HCT116 (cell line): ENCODE data around the gene TMOD3. TPM values are rescaled to one million over a fixed set of nuclear protein-coding genes. Genes with fewer than 3 reads are reported as not detected.

Experiments used
- ATAC-seq: fragments of 200-7000 bp; cut with Tn5 transposase; 2 replicates; pipeline ENCODE4 v1.9.1; 2020; ENCODE audit warnings: mild to moderate bottlenecking, moderate library complexity
- BruUV-seq: library from RNA; stranded (reverse); fragments of 400-500 nt; replicated peaks from 2 replicates; lab custom pipeline; 2021; lab: Mats Ljungman, UMichigan
- CTCF ChIA-PET: fragments of 300-600 bp; sonication (Branson Sonifier 250); formaldehyde crosslinking; loops from one replicate; lab custom pipeline; 2021; ENCODE audit warnings: antibody characterized with exemption; lab: Charles Lee
- POLR2A ChIA-PET: fragments of 300-600, 350-600 bp; sonication (Branson Sonifier 250); formaldehyde crosslinking; loops from one replicate; lab custom pipeline; 2021; ENCODE audit warnings: antibody characterized with exemption; lab: Charles Lee
- RAD21 ChIA-PET, 2 experiments: fragments of 300-600 bp; sonication (Branson Sonifier 250); formaldehyde crosslinking; loops; one replicate each; lab custom pipeline; 2023; ENCODE audit warnings: low total read pairs in 2 of 2; ENCODE audit not compliant: uncharacterized antibody in 2 of 2, unreplicated experiment in 2 of 2, low non-redundant PET in 1 of 2; lab: Charles Lee
- DNase-seq: peaks from one replicate; pipeline ENCODE4 v3.0.0-alpha.2; 2010; ENCODE audit warnings: low read depth, low spot score
- H2AFZ ChIP-seq: fragments of 200-600 bp; shearing (Covaris generic), sonication (generic); 2 replicates; pipeline ENCODE4 v1.6.1; 2017; ENCODE audit warnings: low read depth, mixed run types, mixed read lengths, antibody characterized with exemption, low read length; ENCODE audit not compliant: poor library complexity, severe bottlenecking
- H3K27ac ChIP-seq: 2 replicates; pipeline ENCODE4 v1.5.1; 2012; ENCODE audit warnings: low read depth, low read length
- H3K27me3 ChIP-seq: fragments of 200-600 bp; sonication (generic); 2 replicates; pipeline ENCODE4 v1.6.1; 2016; ENCODE audit warnings: mixed run types, low read length, mixed read lengths; ENCODE audit not compliant: insufficient read depth
- H3K36me3 ChIP-seq, 2 experiments: fragments of 200-500 bp in 1 of 2; fragments of 200-600 bp in 1 of 2; sonication (Bioruptor generic) in 1 of 2; sonication (generic) in 1 of 2; 2 replicates each; pipeline versions ENCODE4 v1.5.1 to v1.6.1; 2014 to 2016; ENCODE audit warnings: low read length in 2 of 2, inconsistent platforms in 1 of 2, mixed read lengths in 1 of 2, mixed run types in 1 of 2; ENCODE audit not compliant: insufficient read depth in 2 of 2, control insufficient read depth in 1 of 2
- H3K4me1 ChIP-seq, 2 experiments: fragments of 200-600 bp in 1 of 2; sonication (generic) in 1 of 2; 2 replicates each; pipeline versions ENCODE4 v1.5.1 to v1.6.1; 2012 to 2017; ENCODE audit warnings: low read length in 2 of 2, inconsistent platforms in 1 of 2, mild to moderate bottlenecking in 1 of 2, mixed read lengths in 1 of 2, mixed run types in 1 of 2, moderate library complexity in 1 of 2; ENCODE audit not compliant: insufficient read depth in 2 of 2, control insufficient read depth in 1 of 2
- H3K4me2 ChIP-seq: fragments of 200-600 bp; sonication (generic); 2 replicates; pipeline ENCODE4 v1.6.1; 2017; ENCODE audit warnings: mixed run types, low read length, mixed read lengths
- H3K4me3 ChIP-seq, 2 experiments: fragments of 200-600 bp in 1 of 2; sonication (generic) in 1 of 2; replicated peaks in 1 of 2; 2 replicates each; pipeline ENCODE4 v1.5.1; 2011 to 2016; ENCODE audit warnings: low read length in 2 of 2, control low read depth in 1 of 2, low read depth in 1 of 2, mild to moderate bottlenecking in 1 of 2, mixed read lengths in 1 of 2, mixed run types in 1 of 2
- H3K79me2 ChIP-seq: fragments of 200-600 bp; sonication (generic); 2 replicates; pipeline ENCODE4 v1.6.1; 2017; ENCODE audit warnings: mild to moderate bottlenecking, mixed run types, low read length, moderate library complexity, mixed read lengths; ENCODE audit not compliant: insufficient read depth
- H3K9ac ChIP-seq: fragments of 200-600 bp; sonication (generic); 2 replicates; pipeline ENCODE4 v1.6.1; 2016; ENCODE audit warnings: low read length, mixed read lengths
- H3K9me2 ChIP-seq: fragments of 200-600 bp; sonication (generic), shearing (Covaris generic); 2 replicates; pipeline ENCODE4 v1.6.1; 2017; ENCODE audit warnings: mixed run types, mild to moderate bottlenecking, moderate library complexity; ENCODE audit not compliant: insufficient read depth
- H3K9me3 ChIP-seq, 2 experiments: fragments of 200-500 bp in 1 of 2; fragments of 200-600 bp in 1 of 2; sonication (Bioruptor generic) in 1 of 2; sonication (generic) in 1 of 2; 2 replicates each; pipeline ENCODE4 v1.6.1; 2014 to 2017; ENCODE audit warnings: low read length in 2 of 2, mixed read lengths in 2 of 2, inconsistent platforms in 1 of 2, low read depth in 1 of 2, mild to moderate bottlenecking in 1 of 2, mixed run types in 1 of 2, moderate library complexity in 1 of 2; ENCODE audit not compliant: control insufficient read depth in 1 of 2, insufficient read depth in 1 of 2
- H4K20me1 ChIP-seq: fragments of 200-600 bp; sonication (generic), shearing (Covaris generic); 2 replicates; pipeline ENCODE4 v1.6.1; 2017; ENCODE audit warnings: mixed run types, mild to moderate bottlenecking, moderate library complexity; ENCODE audit not compliant: insufficient read depth
- CTCF ChIP-seq, 3 experiments: fragments of 200-600 bp in 1 of 3; sonication (generic) in 1 of 3; IDR thresholded peaks in 2 of 3; conservative IDR thresholded peaks in 1 of 3; 2 replicates each; pipeline ENCODE4 v1.5.1; 2012 to 2017; ENCODE audit warnings: low read depth in 2 of 3, low read length in 2 of 3, antibody characterized with exemption in 1 of 3, borderline replicate concordance in 1 of 3, control low read depth in 1 of 3, mild to moderate bottlenecking in 1 of 3, mixed read lengths in 1 of 3, mixed run types in 1 of 3, moderate library complexity in 1 of 3; ENCODE audit not compliant: insufficient read depth in 1 of 3
- EZH2phosphoT487 ChIP-seq: fragments of 200-600 bp; IDR thresholded peaks from 2 replicates; pipeline ENCODE4 v1.6.1; 2018; ENCODE audit warnings: antibody characterized with exemption, borderline replicate concordance
- FOSL1 ChIP-seq: IDR thresholded peaks from 2 replicates; pipeline ENCODE4 v1.6.1; 2012; ENCODE audit warnings: low read depth
- JUND ChIP-seq: IDR thresholded peaks from 2 replicates; pipeline ENCODE4 v1.6.1; 2012
- MAX ChIP-seq: IDR thresholded peaks from 2 replicates; pipeline ENCODE4 v1.6.1; 2012
- POLR2A ChIP-seq: IDR thresholded peaks from 2 replicates; pipeline ENCODE4 v1.7.0; 2011; ENCODE audit warnings: borderline replicate concordance; ENCODE audit not compliant: insufficient read depth, insufficient read length; ENCODE audit errors: extremely low read depth
- SIN3A ChIP-seq: IDR thresholded peaks from 2 replicates; pipeline ENCODE4 v1.6.1; 2012; ENCODE audit warnings: low read depth
- SP1 ChIP-seq: IDR thresholded peaks from 2 replicates; pipeline ENCODE4 v1.6.1; 2012; ENCODE audit warnings: low read depth
- intact Hi-C: fragments of 100-400 bp; cut with micrococcal nuclease; formaldehyde crosslinking; loops from 2 replicates; pipeline ENCODE4 v1.10.0; 2022
- total RNA-seq: library from RNA; stranded (reverse); gene quantifications from one replicate; pipeline ENCODE4 v1.2.1, GENCODE V29; 2021; ENCODE audit not compliant: unreplicated experiment

TMOD3 gene
- total RNA-seq, 1 experiment from 2014 or later = 78.8 TPM

- TF ChIP-seq SIN3A (0 out of 2 replicates have a peak, but pooled peaks have one; percentile 22), JUND (peak; percentile 8; the same call in 1 of the 2 replicates), POLR2A (no peak), EZH2phosphoT487 (no peak), MAX (no peak), SP1 (0 out of 2 replicates have a peak, but pooled peaks have one; percentile 27)
- no peaks in the 10 kb centered on the region for H3K27me3 ChIP-seq
- ATAC-seq (peak; percentile 52), DNase-seq (no peak)
- peak overlapping the region; percentile 91 for H3K27ac ChIP-seq
- H3K4me1 ChIP-seq = peaks cover 30 to 40% of the 10 kb centered on the region in 2 experiments
- intact Hi-C loops = no loop called here
- BruUV-seq = TSS peak; percentile 91
- POLR2A ChIA-PET = interaction anchor here (1.5 to 2.3 kb wide), 2 partner anchors 9 to 12 kb away, joined by 6 read pairs; no protein-coding TSS in a partner anchor
- peak overlapping the region; percentile 99 for H2AFZ ChIP-seq
- RAD21 ChIA-PET = interaction anchor here in 1 of 2 experiments (0.7 kb wide), 1 partner anchor 128 kb away, joined by 3 read pairs; no protein-coding TSS in a partner anchor
- peak overlapping the region; percentile 82 for H3K9ac ChIP-seq
- 0 out of 2 replicates have a peak, but pooled peaks cover 4% of the 10 kb centered on the region for H4K20me1 ChIP-seq
- H3K9me3 ChIP-seq = no peaks in the 10 kb centered on the region
- no peaks in the 10 kb centered on the region for H3K9me2 ChIP-seq
- peak overlapping the region; percentile 82 for H3K4me2 ChIP-seq
- CTCF ChIA-PET = interaction anchor here (1.1 kb wide), 1 partner anchor 179 kb away, joined by 3 read pairs; no protein-coding TSS in a partner anchor
- H3K36me3 ChIP-seq = no peaks in the 10 kb centered on the region
- H3K4me3 ChIP-seq = peak overlapping the region; percentile 76 to 83
- peaks cover 44% of the 10 kb centered on the region for H3K79me2 ChIP-seq
Measured at GRCh38 chr15:51828621-51829375, 655 bp upstream of the TMOD3 start.

GRCh38 chr15:51830276-51830806 is 888 bp downstream of the TMOD3 start:
- Histone ChIP-seq H3K27ac (peak overlapping the region; percentile 91), H3K9me2 (no peaks in the 10 kb centered on the region), H3K36me3 (no peaks in the 10 kb centered on the region), H3K79me2 (peaks cover 59% of the 10 kb centered on the region), H3K4me3 (peak overlapping the region; percentile 76 to 83), H3K9me3 (no peaks in the 10 kb centered on the region), H3K4me2 (peak overlapping the region; percentile 82), H3K9ac (peak overlapping the region; percentile 82), H4K20me1 (0 out of 2 replicates have a peak, but pooled peaks cover 4% of the 10 kb centered on the region), H3K4me1 (peaks cover 35 to 45% of the 10 kb centered on the region in 2 experiments), H3K27me3 (no peaks in the 10 kb centered on the region), H2AFZ (no peak overlapping the region)
- POLR2A ChIA-PET = interaction anchor here (1.0 to 2.3 kb wide), 3 partner anchors 11 to 18 kb away, joined by 3 to 6 read pairs (median 3); no protein-coding TSS in a partner anchor
- CTCF ChIA-PET = no interaction called here
- ATAC-seq (no peak), DNase-seq (no peak)
- TF ChIP-seq FOSL1 = peak; percentile 10; the same call in 1 of the 2 replicates
- no peak for TF ChIP-seq CTCF (IDR thresholded peaks at IDR 0.05 in 2 of 3, conservative IDR thresholded peaks at IDR 0.05 in 1 of 3; ENCODE audit: borderline replicate concordance in 1 of 3, insufficient read depth in 1 of 3, low read depth in 2 of 3, low read length in 2 of 3)
- no TSS peak for BruUV-seq
- RAD21 ChIA-PET = no interaction called here
- intact Hi-C loops = no loop called here
